OCI-LY1 (cell line): ENCODE results near the gene ZAR1L.

ENCODE experiments used
- EZH2 ChIP-seq: fragments of 200-600 bp; sonication (generic), shearing (Covaris generic); IDR thresholded peaks from 2 replicates; pipeline ENCODE4 v1.8.0; 2017; ENCODE audit warnings: borderline replicate concordance, mixed run types, mild to moderate bottlenecking, antibody characterized with exemption, low read length, moderate library complexity, mixed read lengths
- TF ChIP-seq, protein P1 (sequence below): fragments of 200-600 bp; sonication (generic), shearing (Covaris generic); IDR thresholded peaks from 2 replicates; pipeline ENCODE4 v1.5.1; 2017; ENCODE audit warnings: mild to moderate bottlenecking, antibody characterized with exemption, low read length, moderate library complexity, mixed read lengths

- TF ChIP-seq, protein P1, sequence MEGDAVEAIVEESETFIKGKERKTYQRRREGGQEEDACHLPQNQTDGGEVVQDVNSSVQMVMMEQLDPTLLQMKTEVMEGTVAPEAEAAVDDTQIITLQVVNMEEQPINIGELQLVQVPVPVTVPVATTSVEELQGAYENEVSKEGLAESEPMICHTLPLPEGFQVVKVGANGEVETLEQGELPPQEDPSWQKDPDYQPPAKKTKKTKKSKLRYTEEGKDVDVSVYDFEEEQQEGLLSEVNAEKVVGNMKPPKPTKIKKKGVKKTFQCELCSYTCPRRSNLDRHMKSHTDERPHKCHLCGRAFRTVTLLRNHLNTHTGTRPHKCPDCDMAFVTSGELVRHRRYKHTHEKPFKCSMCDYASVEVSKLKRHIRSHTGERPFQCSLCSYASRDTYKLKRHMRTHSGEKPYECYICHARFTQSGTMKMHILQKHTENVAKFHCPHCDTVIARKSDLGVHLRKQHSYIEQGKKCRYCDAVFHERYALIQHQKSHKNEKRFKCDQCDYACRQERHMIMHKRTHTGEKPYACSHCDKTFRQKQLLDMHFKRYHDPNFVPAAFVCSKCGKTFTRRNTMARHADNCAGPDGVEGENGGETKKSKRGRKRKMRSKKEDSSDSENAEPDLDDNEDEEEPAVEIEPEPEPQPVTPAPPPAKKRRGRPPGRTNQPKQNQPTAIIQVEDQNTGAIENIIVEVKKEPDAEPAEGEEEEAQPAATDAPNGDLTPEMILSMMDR = no peak
- TF ChIP-seq EZH2 = no peak
These were observed 12.7 kb downstream of the ZAR1L start for GRCh38 chr13:32302461-32302860.
